ENCODE results near the gene ACTRT2. TPM values are rescaled to one million over a fixed set of nuclear protein-coding genes. Genes with fewer than 3 reads are reported as not detected.

Gene ACTRT2
- total and polyA plus RNA-seq, 2 of the 8 experiments (the other 6 are each of a cell fraction or from before 2014, with no cell fraction given), result not detected

GRCh38 chr1:3000214-3000613 is 21.1 kb upstream of the ACTRT2 start:
- Histone ChIP-seq H4K5ac (ENCODE audit: insufficient read length, low read depth, low read length) (no peak overlapping the region), H3K79me1 (ENCODE audit: low read depth, low read length) (no peaks in the 10 kb centered on the region), H3K14ac (ENCODE audit: insufficient read length) (no peak overlapping the region), H4K20me1 (replicated peaks in 1 of 2; ENCODE audit: control insufficient read depth in 1 of 2, insufficient read depth in 2 of 2, low read length in 2 of 2) (no peaks in the 10 kb centered on the region), H3K36me3 (ENCODE audit: control insufficient read depth in 2 of 4, insufficient read depth in 4 of 4, low read length in 3 of 4) (no peaks in the 10 kb centered on the region), H3K4me3 (ENCODE audit: extremely low read depth in 1 of 4, insufficient read depth in 2 of 4, low read depth in 3 of 4, low read length in 4 of 4) (no peak overlapping the region), H3K4me2 (ENCODE audit: insufficient read depth in 1 of 2, low read depth in 2 of 2, low read length in 2 of 2) (no peak overlapping the region), H3K4me1 (replicated peaks in 1 of 4; ENCODE audit: control insufficient read depth in 3 of 4, insufficient read depth in 4 of 4, low read length in 3 of 4) (no peaks in the 10 kb centered on the region), H3K79me2 (ENCODE audit: control insufficient read depth in 1 of 2, insufficient read depth in 2 of 2, low read length in 2 of 2) (no peaks in the 10 kb centered on the region), H3K27ac (ENCODE audit: low read depth, low read length) (no peak overlapping the region), H2BK20ac (ENCODE audit: low read length) (no peak overlapping the region), H3K4ac (replicated peaks; ENCODE audit: insufficient read length, low read depth, low read length) (no peak overlapping the region), H3K23me2 (ENCODE audit: low read depth, low read length) (no peaks in the 10 kb centered on the region), H2BK15ac (ENCODE audit: low read length) (no peak overlapping the region), H2AFZ (ENCODE audit: low read length) (no peak overlapping the region), H3K56ac (replicated peaks; ENCODE audit: insufficient read length, low read depth, low read length) (no peak overlapping the region), H3K9ac (replicated peaks in 1 of 4; ENCODE audit: extremely low read depth in 1 of 4, low read depth in 3 of 4, low read length in 3 of 4) (no peak overlapping the region), H3K23ac (ENCODE audit: insufficient read length) (no peak overlapping the region), H2BK120ac (replicated peaks; ENCODE audit: low read depth, low read length) (no peak overlapping the region), H3K9me3 (ENCODE audit: insufficient read depth in 2 of 2, low read depth in 1 of 2, low read length in 1 of 2) (peaks cover 81 to 86% of the 10 kb centered on the region in 2 experiments), H2AK5ac (ENCODE audit: low read depth, low read length) (no peak overlapping the region), H2BK5ac (ENCODE audit: low read depth, low read length) (no peak overlapping the region), H2BK12ac (ENCODE audit: low read depth, low read length) (no peak overlapping the region), H3K18ac (ENCODE audit: extremely low read depth, low read length) (no peak overlapping the region), H4K91ac (replicated peaks; ENCODE audit: insufficient read length, low read length) (no peak overlapping the region), H3K27me3 (replicated peaks in 1 of 4; ENCODE audit: control insufficient read depth in 3 of 4, extremely low read depth in 1 of 4, insufficient read depth in 3 of 4, low read length in 3 of 4) (no peaks in the 10 kb centered on the region), H4K8ac (ENCODE audit: extremely low read depth, insufficient read depth, low read length) (no peak overlapping the region)
- CTCF ChIA-PET (ENCODE audit: partially characterized antibody), result no interaction called here
- WGBS, 2 experiments (ENCODE audit: extremely low coverage in 1 of 2, insufficient coverage in 1 of 2, insufficient read length in 1 of 2, insufficient replicate concordance in 2 of 2, low coverage in 1 of 2, low lambda C conversion rate in 2 of 2, missing lambda C conversion rate in 1 of 2), result 82% methylated on average over 15 of the region's 15 CpGs; no CpG with 5 or more reads in 1 of the 2 experiments
- POLR2A ChIA-PET (ENCODE audit: partially characterized antibody), result no interaction called here
- DNase-seq (ENCODE audit: low read depth in 1 of 2, low spot score in 2 of 2), result no peak
- no peak for FAIRE-seq
- TF ChIP-seq CBX5 (IDR thresholded peaks at IDR 0.05; ENCODE audit: low read depth, low read length), result no peak
- no peak for TF ChIP-seq SRF (IDR thresholded peaks at IDR 0.05; ENCODE audit: low read depth, low read length)
- no peak for TF ChIP-seq NANOG (IDR thresholded peaks at IDR 0.05; ENCODE audit: insufficient read depth, low read depth, low read length, poor library complexity, severe bottlenecking)
- TF ChIP-seq, protein P1, sequence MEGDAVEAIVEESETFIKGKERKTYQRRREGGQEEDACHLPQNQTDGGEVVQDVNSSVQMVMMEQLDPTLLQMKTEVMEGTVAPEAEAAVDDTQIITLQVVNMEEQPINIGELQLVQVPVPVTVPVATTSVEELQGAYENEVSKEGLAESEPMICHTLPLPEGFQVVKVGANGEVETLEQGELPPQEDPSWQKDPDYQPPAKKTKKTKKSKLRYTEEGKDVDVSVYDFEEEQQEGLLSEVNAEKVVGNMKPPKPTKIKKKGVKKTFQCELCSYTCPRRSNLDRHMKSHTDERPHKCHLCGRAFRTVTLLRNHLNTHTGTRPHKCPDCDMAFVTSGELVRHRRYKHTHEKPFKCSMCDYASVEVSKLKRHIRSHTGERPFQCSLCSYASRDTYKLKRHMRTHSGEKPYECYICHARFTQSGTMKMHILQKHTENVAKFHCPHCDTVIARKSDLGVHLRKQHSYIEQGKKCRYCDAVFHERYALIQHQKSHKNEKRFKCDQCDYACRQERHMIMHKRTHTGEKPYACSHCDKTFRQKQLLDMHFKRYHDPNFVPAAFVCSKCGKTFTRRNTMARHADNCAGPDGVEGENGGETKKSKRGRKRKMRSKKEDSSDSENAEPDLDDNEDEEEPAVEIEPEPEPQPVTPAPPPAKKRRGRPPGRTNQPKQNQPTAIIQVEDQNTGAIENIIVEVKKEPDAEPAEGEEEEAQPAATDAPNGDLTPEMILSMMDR (IDR thresholded peaks at IDR 0.05; ENCODE audit: control extremely low read depth in 1 of 3, insufficient read depth in 1 of 3, low read depth in 1 of 3, low read length in 3 of 3), result no peak

All from H1 (cell line).